Testis (tissue), 2 donors: ENCODE results near the gene TOMM40.
"Not testable (repeated sequence)": the region's sequence is repeated elsewhere in the genome, so short reads cannot be mapped to it uniquely, and the experiment has no call there.

ENCODE experiments used
- POLR2A ChIP-seq: fragments of 450-650 bp; IDR thresholded peaks from one replicate; pipeline ENCODE4 v1.6.1; 2017; ENCODE audit warnings: antibody characterized with exemption, mild to moderate bottlenecking, moderate library complexity
- TF ChIP-seq, protein P1 (sequence below), 3 experiments: fragments of 450-650 bp in 2 of 3; fragments of 200-600 bp in 1 of 3; sonication (generic) in 1 of 3; IDR thresholded peaks; one replicate each; pipeline ENCODE4 v1.5.1; 2016 to 2019; ENCODE audit warnings: antibody characterized with exemption in 3 of 3, mild to moderate bottlenecking in 2 of 3, moderate library complexity in 1 of 3

- TF ChIP-seq POLR2A: not testable (repeated sequence)
- TF ChIP-seq, protein P1, sequence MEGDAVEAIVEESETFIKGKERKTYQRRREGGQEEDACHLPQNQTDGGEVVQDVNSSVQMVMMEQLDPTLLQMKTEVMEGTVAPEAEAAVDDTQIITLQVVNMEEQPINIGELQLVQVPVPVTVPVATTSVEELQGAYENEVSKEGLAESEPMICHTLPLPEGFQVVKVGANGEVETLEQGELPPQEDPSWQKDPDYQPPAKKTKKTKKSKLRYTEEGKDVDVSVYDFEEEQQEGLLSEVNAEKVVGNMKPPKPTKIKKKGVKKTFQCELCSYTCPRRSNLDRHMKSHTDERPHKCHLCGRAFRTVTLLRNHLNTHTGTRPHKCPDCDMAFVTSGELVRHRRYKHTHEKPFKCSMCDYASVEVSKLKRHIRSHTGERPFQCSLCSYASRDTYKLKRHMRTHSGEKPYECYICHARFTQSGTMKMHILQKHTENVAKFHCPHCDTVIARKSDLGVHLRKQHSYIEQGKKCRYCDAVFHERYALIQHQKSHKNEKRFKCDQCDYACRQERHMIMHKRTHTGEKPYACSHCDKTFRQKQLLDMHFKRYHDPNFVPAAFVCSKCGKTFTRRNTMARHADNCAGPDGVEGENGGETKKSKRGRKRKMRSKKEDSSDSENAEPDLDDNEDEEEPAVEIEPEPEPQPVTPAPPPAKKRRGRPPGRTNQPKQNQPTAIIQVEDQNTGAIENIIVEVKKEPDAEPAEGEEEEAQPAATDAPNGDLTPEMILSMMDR (IDR thresholded peaks at IDR 0.05): not testable (repeated sequence)
These were observed 35.4 kb downstream of the TOMM40 start for GRCh38 chr19:44926245-44927077.
